Progenitor cell of endocrine pancreas (in vitro differentiated cells): ENCODE data around the gene TBC1D10B. TPM values are rescaled to one million over a fixed set of nuclear protein-coding genes. Genes with fewer than 3 reads are reported as not detected.
"Not testable (repeated sequence)": the region's sequence is repeated elsewhere in the genome, so short reads cannot be mapped to it uniquely, and the experiment has no call there.

Source experiments
- DNase-seq: peaks from one replicate; pipeline ENCODE4 v3.0.0; 2021; ENCODE audit warnings: low spot score; ENCODE audit not compliant: unreplicated experiment
- H3K27ac Mint-ChIP-seq: 2 replicates; pipeline ENCODE4 v1.8.0; 2021; ENCODE audit warnings: mild to moderate bottlenecking, moderate library complexity, mixed read lengths
- H3K27me3 Mint-ChIP-seq: 2 replicates; pipeline ENCODE4 v1.8.0; 2021; ENCODE audit warnings: mixed read lengths
- H3K36me3 Mint-ChIP-seq: 2 replicates; pipeline ENCODE4 v1.8.0; 2022; ENCODE audit warnings: mixed read lengths; ENCODE audit not compliant: insufficient read depth
- H3K4me1 Mint-ChIP-seq: 2 replicates; pipeline ENCODE4 v1.8.0; 2021; ENCODE audit warnings: low read depth, mixed read lengths
- H3K4me3 Mint-ChIP-seq: 2 replicates; pipeline ENCODE4 v1.8.0; 2021; ENCODE audit warnings: low read depth, mild to moderate bottlenecking, moderate library complexity, mixed read lengths
- H3K9me3 Mint-ChIP-seq: 2 replicates; pipeline ENCODE4 v1.8.0; 2021; ENCODE audit warnings: low read depth, mixed read lengths
- CTCF ChIP-seq: fragments of 200-600 bp; sonication (generic); IDR thresholded peaks from one replicate; pipeline ENCODE4 v1.5.0; 2021; ENCODE audit warnings: antibody characterized with exemption, mild to moderate bottlenecking; ENCODE audit not compliant: unreplicated experiment
- total RNA-seq: library from RNA; stranded (reverse); gene quantifications from 2 replicates; pipeline ENCODE4 v1.2.1, GENCODE V29; 2021

Gene TBC1D10B
- total RNA-seq, 1 donor from 2014 or later = 51.8 TPM

- TF ChIP-seq CTCF = no peak
- peaks cover 9% of the 10 kb centered on the region for H3K4me1 Mint-ChIP-seq
- no peaks in the 10 kb centered on the region for H3K27me3 Mint-ChIP-seq
- H3K27ac Mint-ChIP-seq = peak overlapping the region; percentile 89
- peak overlapping the region; percentile 67 for H3K4me3 Mint-ChIP-seq
- DNase-seq = no peak
- H3K36me3 Mint-ChIP-seq = no peaks in the 10 kb centered on the region
- no peaks in the 10 kb centered on the region for H3K9me3 Mint-ChIP-seq
Measured at GRCh38 chr16:30335598-30336474, 34.5 kb downstream of the TBC1D10B start.

- H3K27me3 Mint-ChIP-seq, H3K4me1 Mint-ChIP-seq, H3K36me3 Mint-ChIP-seq, H3K9me3 Mint-ChIP-seq: not testable (repeated sequence)
- peak; percentile 71 for DNase-seq
- H3K4me3 Mint-ChIP-seq = peak overlapping the region; percentile 70
- peak overlapping the region; percentile 89 for H3K27ac Mint-ChIP-seq
Measured at GRCh38 chr16:30335028-30335597, 35.2 kb downstream of the TBC1D10B start.

DNA sequence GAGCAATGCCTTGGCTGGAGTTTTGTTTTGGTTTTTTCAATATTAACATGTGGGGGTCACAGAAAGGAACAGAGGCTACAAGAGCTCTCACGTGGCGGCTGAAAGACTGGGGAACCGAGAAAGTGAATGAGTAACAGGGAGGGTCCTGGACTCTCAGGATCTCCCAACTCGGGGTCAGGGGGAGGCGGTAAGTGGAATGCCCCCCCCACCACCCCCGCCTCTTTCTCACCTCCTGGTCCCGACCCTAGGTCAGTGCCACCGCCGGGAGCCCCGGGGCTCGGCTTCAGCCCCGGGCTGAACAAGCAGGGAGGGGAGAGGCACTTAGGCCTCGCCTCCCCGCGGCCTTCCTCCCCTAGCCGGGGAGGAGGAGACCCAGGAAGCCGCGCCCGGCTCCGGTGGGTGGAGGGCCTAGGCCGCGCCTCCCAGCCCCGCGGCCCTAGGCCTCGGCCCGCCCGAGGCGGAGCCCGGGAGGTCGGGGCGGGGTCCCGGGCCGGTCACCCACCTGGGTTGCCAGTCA, 35.8 kb downstream of the TBC1D10B start:
- peak overlapping the region; percentile 97 for H3K27ac Mint-ChIP-seq

GRCh38 chr16:30324220-30324619, 46.1 kb downstream of the TBC1D10B start:
- not testable (repeated sequence) for H3K9me3 Mint-ChIP-seq, H3K27ac Mint-ChIP-seq, H3K4me1 Mint-ChIP-seq, DNase-seq, H3K36me3 Mint-ChIP-seq, H3K27me3 Mint-ChIP-seq, H3K4me3 Mint-ChIP-seq

More for the DNA sequence above, 35.8 kb downstream of the TBC1D10B start:
- peak; percentile 60 for DNase-seq
- H3K36me3 Mint-ChIP-seq, H3K27me3 Mint-ChIP-seq, H3K4me1 Mint-ChIP-seq, H3K9me3 Mint-ChIP-seq: not testable (repeated sequence)
- H3K4me3 Mint-ChIP-seq = peak overlapping the region; percentile 92

- H3K36me3 Mint-ChIP-seq, H3K4me3 Mint-ChIP-seq, H3K27me3 Mint-ChIP-seq, H3K9me3 Mint-ChIP-seq, H3K27ac Mint-ChIP-seq, H3K4me1 Mint-ChIP-seq, DNase-seq: not testable (repeated sequence)
Measured at GRCh38 chr16:30318647-30319046, 51.6 kb downstream of the TBC1D10B start.

GRCh38 chr16:30310937-30311336, 59.4 kb downstream of the TBC1D10B start:
- not testable (repeated sequence) for H3K4me3 Mint-ChIP-seq, H3K36me3 Mint-ChIP-seq, H3K27ac Mint-ChIP-seq, H3K4me1 Mint-ChIP-seq, DNase-seq, H3K9me3 Mint-ChIP-seq, H3K27me3 Mint-ChIP-seq

GRCh38 chr16:30309255-30309654, 61.0 kb downstream of the TBC1D10B start:
- H3K27ac Mint-ChIP-seq, H3K4me1 Mint-ChIP-seq, H3K36me3 Mint-ChIP-seq, H3K9me3 Mint-ChIP-seq, H3K27me3 Mint-ChIP-seq, H3K4me3 Mint-ChIP-seq, DNase-seq: not testable (repeated sequence)

Other genes with a start within 250 kb of the TBC1D10B start
- 59.8 and 62.8 TPM in 2 replicates for gene MAPK3, start 247.3 kb downstream of the TBC1D10B start, total RNA-seq
- 1.6 and 3.8 TPM in 2 replicates for gene CORO1A, start 186.9 kb downstream of the TBC1D10B start, total RNA-seq
- 65.0 and 71.5 TPM in 2 replicates for gene BOLA2B, start 176.8 kb downstream of the TBC1D10B start, total RNA-seq
- 28.7 and 37.5 TPM in 2 replicates for gene SLX1A, start 176.6 kb downstream of the TBC1D10B start, total RNA-seq
- gene SULT1A3, start 171.2 kb downstream of the TBC1D10B start, total RNA-seq = 33.0 and 33.3 TPM in 2 replicates
- 27.0 and 27.1 TPM in 2 replicates for gene NPIPB13, start 122.0 kb downstream of the TBC1D10B start, total RNA-seq
- 76.9 and 78.8 TPM in 2 replicates for gene CD2BP2, start 15.2 kb downstream of the TBC1D10B start, total RNA-seq
- gene MYL11, start 4.3 kb upstream of the TBC1D10B start, total RNA-seq = 2.6 and 3.5 TPM in 2 replicates
- 2.0 and 2.3 TPM in 2 replicates for gene SEPTIN1, start 12.1 kb upstream of the TBC1D10B start, total RNA-seq
- 59.7 and 62.6 TPM in 2 replicates for gene ZNF48, start 24.9 kb upstream of the TBC1D10B start, total RNA-seq
- gene ZNF771, start 37.1 kb upstream of the TBC1D10B start, total RNA-seq = 13.2 and 13.7 TPM in 2 replicates
- 65.9 and 71.9 TPM in 2 replicates for gene DCTPP1, start 59.5 kb upstream of the TBC1D10B start, total RNA-seq
- 42.1 and 42.6 TPM in 2 replicates for gene SEPHS2, start 75.4 kb upstream of the TBC1D10B start, total RNA-seq
- gene ITGAL, start 102.2 kb upstream of the TBC1D10B start, total RNA-seq = 0.49 and 0.53 TPM in 2 replicates
- 80.0 and 83.6 TPM in 2 replicates for gene ZNF768, start 156.1 kb upstream of the TBC1D10B start, total RNA-seq
- 18.1 and 19.1 TPM in 2 replicates for gene ZNF747, start 164.4 kb upstream of the TBC1D10B start, total RNA-seq
- gene ZNF764, start 187.9 kb upstream of the TBC1D10B start, total RNA-seq = 36.1 and 36.6 TPM in 2 replicates
- 20.0 and 22.5 TPM in 2 replicates for gene ZNF688, start 201.2 kb upstream of the TBC1D10B start, total RNA-seq
- gene ZNF785, start 215.2 kb upstream of the TBC1D10B start, total RNA-seq = 46.2 and 50.0 TPM in 2 replicates
- 23.3 and 24.5 TPM in 2 replicates for gene ZNF689, start 239.9 kb upstream of the TBC1D10B start, total RNA-seq